Sigmoid colon (tissue), 7 donors: Measurements from ENCODE around the gene ENKD1. TPM values are rescaled to one million over a fixed set of nuclear protein-coding genes. Genes with fewer than 3 reads are reported as not detected.
A peak's percentile ranks its signal among the peaks of the same experiment; 100 is the strongest.

Experiments used
- DNase-seq: peaks from one replicate; pipeline ENCODE4 v3.0.0-alpha.2; 2019
- H3K27ac ChIP-seq, 4 donors: fragments of 200-600 bp; sonication (generic); one replicate each; pipeline ENCODE4 v1.5.1; 2016 to 2019; ENCODE audit warnings: mild to moderate bottlenecking in 1 of 4
- H3K27me3 ChIP-seq, 3 donors: fragments of 200-600 bp; sonication (generic); one replicate each; pipeline ENCODE4 v1.5.1; 2019; ENCODE audit warnings: mild to moderate bottlenecking in 1 of 3
- H3K36me3 ChIP-seq, 4 donors: fragments of 200-600 bp; sonication (generic); one replicate each; pipeline ENCODE4 v1.5.1; 2016 to 2019
- H3K4me1 ChIP-seq, 4 donors: fragments of 200-600 bp; sonication (generic); one replicate each; pipeline ENCODE4 v1.5.1; 2017 to 2019
- H3K4me3 ChIP-seq, 4 donors: fragments of 200-600 bp; sonication (generic); one replicate each; pipeline ENCODE4 v1.5.1; 2017 to 2019; ENCODE audit warnings: mild to moderate bottlenecking in 2 of 4, moderate library complexity in 1 of 4
- H3K9me3 ChIP-seq, 4 donors: fragments of 200-600 bp in 3 of 4; sonication (generic) in 3 of 4; one replicate each; pipeline versions ENCODE4 v1.5.1 to v1.6.1; 2013 to 2019
- EP300 ChIP-seq, 4 donors: sonication (generic); formaldehyde crosslinking; IDR thresholded peaks; one replicate each; pipeline ENCODE4 v1.6.1; 2017; ENCODE audit warnings: antibody characterized with exemption in 4 of 4
- POLR2A ChIP-seq, 2 donors: fragments of 450-650 bp; IDR thresholded peaks; one replicate each; pipeline ENCODE4 v1.6.1; 2016; ENCODE audit warnings: antibody characterized with exemption in 2 of 2, mild to moderate bottlenecking in 2 of 2, moderate library complexity in 2 of 2
- POLR2AphosphoS5 ChIP-seq, 4 donors: sonication (generic); formaldehyde crosslinking; IDR thresholded peaks; one replicate each; pipeline ENCODE4 v1.6.1; 2017; ENCODE audit warnings: antibody characterized with exemption in 4 of 4
- WGBS, 2 donors: extraction: QIAGEN DNeasy Blood & Tissue Kit; methylation state at CpG; one replicate each; pipeline ENCODE4 v1.1.7; 2013; 5-methylcytosine and 5-hydroxymethylcytosine counted together
- intact Hi-C: fragments of 100-400 bp; cut with DNase I; formaldehyde crosslinking; loops from one replicate; pipeline ENCODE4 v1.15.1; 2023
- polyA plus RNA-seq, 3 donors: library from polyadenylated mRNA; stranded (reverse); fragments of 200-250 nt; gene quantifications; one replicate each; pipeline ENCODE4 v1.2.3, GENCODE V29; 2013
- total RNA-seq, 4 donors: library from RNA; depleted of rRNA; stranded (reverse); fragments of >200 nt; gene quantifications; one replicate each; pipeline ENCODE4 v1.1.0, GENCODE V29; 2016
- TF ChIP-seq, protein P1 (sequence below), 4 experiments: fragments of 450-650 bp in 3 of 4; fragments of 200-600 bp in 1 of 4; IDR thresholded peaks; one replicate each; pipeline ENCODE4 v1.5.1; 2016 to 2019; ENCODE audit warnings: antibody characterized with exemption in 4 of 4, mild to moderate bottlenecking in 3 of 4, moderate library complexity in 2 of 4
- donor health status: healthy with polysubstance abuse.
- donor health status: Bipolar disorder and iron deficiency.
- donor health status: healthy.

Gene ENKD1
- total and polyA plus RNA-seq, 7 donors, result 6.9 to 27.0 (median 21.0) TPM

- Histone ChIP-seq H3K36me3 (peaks cover 0 to 3% (median under 1%) of the 10 kb centered on the region in 4 donors), H3K27ac (no peak overlapping the region), H3K4me3 (no peak overlapping the region), H3K27me3 (peaks cover 36 to 48% (median 42%) of the 10 kb centered on the region in 3 donors), H3K9me3 (peaks cover 0 to 3% (median 0%) of the 10 kb centered on the region in 4 donors), H3K4me1 (peaks cover 0 to 40% (median 30%) of the 10 kb centered on the region in 4 donors)
- WGBS, 2 donors, result 81 to 91% methylated on average over 9 of the region's 9 CpGs
- intact Hi-C loops, result loop anchor here (1.0 to 5.0 kb wide), 2 partner anchors 82 to 123 kb away; partner anchors contain the start of gene CTCF
- no peak for TF ChIP-seq POLR2AphosphoS5 (IDR thresholded peaks at IDR 0.05)
- no peak for TF ChIP-seq EP300 (IDR thresholded peaks at IDR 0.05)
- TF ChIP-seq POLR2A (IDR thresholded peaks at IDR 0.05), result no peak
- TF ChIP-seq, protein P1, sequence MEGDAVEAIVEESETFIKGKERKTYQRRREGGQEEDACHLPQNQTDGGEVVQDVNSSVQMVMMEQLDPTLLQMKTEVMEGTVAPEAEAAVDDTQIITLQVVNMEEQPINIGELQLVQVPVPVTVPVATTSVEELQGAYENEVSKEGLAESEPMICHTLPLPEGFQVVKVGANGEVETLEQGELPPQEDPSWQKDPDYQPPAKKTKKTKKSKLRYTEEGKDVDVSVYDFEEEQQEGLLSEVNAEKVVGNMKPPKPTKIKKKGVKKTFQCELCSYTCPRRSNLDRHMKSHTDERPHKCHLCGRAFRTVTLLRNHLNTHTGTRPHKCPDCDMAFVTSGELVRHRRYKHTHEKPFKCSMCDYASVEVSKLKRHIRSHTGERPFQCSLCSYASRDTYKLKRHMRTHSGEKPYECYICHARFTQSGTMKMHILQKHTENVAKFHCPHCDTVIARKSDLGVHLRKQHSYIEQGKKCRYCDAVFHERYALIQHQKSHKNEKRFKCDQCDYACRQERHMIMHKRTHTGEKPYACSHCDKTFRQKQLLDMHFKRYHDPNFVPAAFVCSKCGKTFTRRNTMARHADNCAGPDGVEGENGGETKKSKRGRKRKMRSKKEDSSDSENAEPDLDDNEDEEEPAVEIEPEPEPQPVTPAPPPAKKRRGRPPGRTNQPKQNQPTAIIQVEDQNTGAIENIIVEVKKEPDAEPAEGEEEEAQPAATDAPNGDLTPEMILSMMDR (IDR thresholded peaks at IDR 0.05), result no peak
- no peak for DNase-seq
Observed at GRCh38 chr16:67644038-67644437, 22.5 kb downstream of the ENKD1 start.

- Histone ChIP-seq H3K4me1 (peaks cover 0 to 32% (median 22%) of the 10 kb centered on the region in 4 donors), H3K36me3 (peaks cover 7 to 22% (median 14%) of the 10 kb centered on the region in 4 donors), H3K27me3 (peaks cover 18 to 29% (median 22%) of the 10 kb centered on the region in 3 donors), H3K4me3 (no peak overlapping the region), H3K27ac (peak overlapping the region; percentile 6 to 51 (median 50)), H3K9me3 (peaks cover 0 to 3% (median 0%) of the 10 kb centered on the region in 4 donors)
- 50 to 72% methylated on average over 10 of the region's 10 CpGs for WGBS, 2 donors
- intact Hi-C loops, result loop anchor here (5.0 kb wide), 1 partner anchor 80 kb away; the partner anchor contains the start of gene CTCF
- TF ChIP-seq, protein P1 (IDR thresholded peaks at IDR 0.05), result no peak
- TF ChIP-seq EP300 (IDR thresholded peaks at IDR 0.05), result no peak
- peak; percentile 47 to 84 (median 61) for TF ChIP-seq POLR2AphosphoS5 (IDR thresholded peaks at IDR 0.05)
- DNase-seq, result peak; percentile 89
Observed at GRCh38 chr16:67641779-67642708, 24.5 kb downstream of the ENKD1 start.

- intact Hi-C loops, result no loop called here
- Histone ChIP-seq H3K27ac (no peak overlapping the region), H3K4me1 (peaks cover 0 to 21% (median 12%) of the 10 kb centered on the region in 4 donors), H3K9me3 (no peaks in the 10 kb centered on the region), H3K36me3 (peaks cover 17 to 60% (median 31%) of the 10 kb centered on the region in 4 donors), H3K4me3 (no peak overlapping the region), H3K27me3 (no peaks in the 10 kb centered on the region)
- no peak for DNase-seq
- WGBS, 2 donors, result 96 to 97% methylated on average over 12 of the region's 12 CpGs
- TF ChIP-seq POLR2A (IDR thresholded peaks at IDR 0.05), result no peak
Observed at GRCh38 chr16:67637625-67638024, 28.9 kb downstream of the ENKD1 start.

DNA sequence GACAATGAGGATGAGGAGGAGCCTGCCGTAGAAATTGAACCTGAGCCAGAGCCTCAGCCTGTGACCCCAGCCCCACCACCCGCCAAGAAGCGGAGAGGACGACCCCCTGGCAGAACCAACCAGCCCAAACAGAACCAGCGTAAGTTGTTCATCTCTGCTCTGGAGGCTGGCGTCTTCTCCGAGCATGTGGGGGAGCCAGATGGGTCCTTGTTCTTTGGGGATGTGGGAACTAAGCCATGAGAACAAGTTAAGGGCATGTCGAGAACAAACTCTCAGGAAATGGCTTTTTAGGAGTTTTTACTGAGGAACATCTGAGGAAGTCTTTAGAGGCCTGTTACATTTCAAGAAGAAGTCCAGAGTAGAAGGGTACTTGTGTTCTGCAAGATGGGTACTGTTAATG is 29.8 kb downstream of the ENKD1 start:
- no peak for DNase-seq
- WGBS, 2 donors, result 95 to 96% methylated on average over 8 of the region's 8 CpGs
- intact Hi-C loops, result no loop called here
- no peak overlapping the region for H3K27ac ChIP-seq
- TF ChIP-seq, protein P1 (IDR thresholded peaks at IDR 0.05), result no peak
- TF ChIP-seq POLR2A (IDR thresholded peaks at IDR 0.05), result no peak
- no peaks in the 10 kb centered on the region for H3K27me3 ChIP-seq
- peaks cover 0 to 12% (median 3%) of the 10 kb centered on the region in 4 donors for H3K4me1 ChIP-seq
- no peak overlapping the region for H3K4me3 ChIP-seq
- H3K9me3 ChIP-seq, result no peaks in the 10 kb centered on the region
- H3K36me3 ChIP-seq, result peaks cover 17 to 69% (median 32%) of the 10 kb centered on the region in 4 donors

DNA sequence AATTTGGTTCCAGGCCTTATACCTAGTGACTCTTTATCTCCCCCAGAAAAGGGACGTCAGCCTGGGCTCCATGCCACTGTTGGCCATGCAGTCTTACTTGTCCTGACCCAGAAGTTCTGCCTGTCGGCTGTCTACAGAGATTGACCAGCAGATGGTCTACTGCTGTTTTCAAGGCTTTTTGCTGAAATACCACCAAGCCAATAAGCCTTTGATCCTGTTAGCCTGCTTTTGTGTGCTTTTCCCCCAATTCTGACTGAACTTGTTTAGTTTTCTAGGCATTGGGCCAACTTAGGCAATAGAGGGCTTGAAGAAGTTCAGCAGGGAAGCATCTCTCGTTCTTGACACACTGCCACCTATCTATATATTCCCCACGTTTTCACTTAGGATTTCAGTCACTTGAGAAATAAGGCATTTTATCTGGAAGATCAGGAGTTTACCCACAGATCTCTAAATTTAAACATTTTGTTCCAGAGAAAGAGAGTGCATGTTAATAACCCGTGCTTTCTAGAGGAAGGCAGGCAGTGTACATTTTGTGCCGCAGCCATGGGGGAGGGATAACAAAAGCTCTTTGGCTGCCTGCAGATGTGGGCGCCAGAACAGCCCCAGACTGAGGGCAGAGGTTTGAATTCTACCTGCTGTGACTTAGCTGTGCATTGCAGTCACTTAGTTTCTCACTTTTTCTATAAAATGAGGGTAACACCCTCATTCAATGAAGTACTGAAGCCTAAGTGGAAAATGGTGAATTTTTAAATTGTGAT is 34.0 kb downstream of the ENKD1 start:
- Histone ChIP-seq H3K9me3 (no peaks in the 10 kb centered on the region), H3K27me3 (no peaks in the 10 kb centered on the region), H3K36me3 (peaks cover 15 to 89% (median 47%) of the 10 kb centered on the region in 4 donors), H3K4me3 (no peak overlapping the region), H3K4me1 (no peaks in the 10 kb centered on the region), H3K27ac (no peak overlapping the region)
- WGBS, 2 donors, result 80 to 83% methylated on average over 7 of the region's 7 CpGs
- intact Hi-C loops, result no loop called here
- peak; percentile 33 for DNase-seq
- TF ChIP-seq POLR2A (IDR thresholded peaks at IDR 0.05), result no peak
- TF ChIP-seq, protein P1 (IDR thresholded peaks at IDR 0.05), result no peak
- TF ChIP-seq EP300 (IDR thresholded peaks at IDR 0.05), result no peak
- no peak for TF ChIP-seq POLR2AphosphoS5 (IDR thresholded peaks at IDR 0.05)
